Cardiac fibroblast (primary cell): ENCODE results near the gene GFAP.

ENCODE experiments used
- DNase-seq, 2 donors: peaks; one replicate each; pipeline versions ENCODE4 v3.0.0 to v3.0.0-alpha.2; 2010; ENCODE audit warnings: low read depth in 2 of 2
- H3K4me3 ChIP-seq, 2 donors: replicated peaks in 1 of 2; 1 replicate in 1 of 2; 2 replicates in 1 of 2; pipeline ENCODE4 v1.5.1; 2011; ENCODE audit warnings: low read depth in 2 of 2, low read length in 2 of 2, mild to moderate bottlenecking in 2 of 2, moderate library complexity in 1 of 2
- CTCF ChIP-seq: IDR thresholded peaks from one replicate; pipeline ENCODE4 v1.5.1; 2011; ENCODE audit warnings: low read depth, mild to moderate bottlenecking, low read length, inconsistent platforms

The GFAP gene

GRCh38 chr17:44905006-44906000, 10.0 kb downstream of the GFAP start:
- no peak for DNase-seq
- TF ChIP-seq CTCF: no peak
- no peak overlapping the region for H3K4me3 ChIP-seq

- TF ChIP-seq CTCF: no peak
- H3K4me3 ChIP-seq: no peak overlapping the region
- DNase-seq: no peak
These were observed 11.0 kb downstream of the GFAP start for GRCh38 chr17:44904001-44904984.

- DNase-seq: no peak
- H3K4me3 ChIP-seq: no peak overlapping the region
- no peak for TF ChIP-seq CTCF
These were observed 12.2 kb downstream of the GFAP start for GRCh38 chr17:44903012-44903685.

- no peak overlapping the region for H3K4me3 ChIP-seq
- no peak for TF ChIP-seq CTCF
- no peak for DNase-seq
These were observed 13.1 kb downstream of the GFAP start for GRCh38 chr17:44902135-44902760.

- TF ChIP-seq CTCF: no peak
- no peak overlapping the region for H3K4me3 ChIP-seq
- peak; percentile 63 to 76 for DNase-seq
These were observed 13.8 kb downstream of the GFAP start for GRCh38 chr17:44901411-44901921.
